Stimulated activated CD4-positive, alpha-beta T cell treated with anti-CD3 and anti-CD28 coated beads, TNF-alpha, amount 100 ng/mL, for 48 hours (primary cell): ENCODE results near the gene OBP2A.
"Not testable (repeated sequence)": the region's sequence is repeated elsewhere in the genome, so short reads cannot be mapped to it uniquely, and the experiment has no call there.

Experiments used
- DNase-seq, 3 donors: peaks; one replicate each; pipeline ENCODE4 v3.0.0-alpha.2; 2020; ENCODE audit warnings: low read depth in 3 of 3

The OBP2A gene

GRCh38 chr9:135545646-135546176 is at the start of gene OBP2A:
OBP2A (plus strand) TSS chr9:135546126; CDS start chr9:135546181, 55 bp downstream.
- not testable (repeated sequence) for DNase-seq

GRCh38 chr9:135498381-135499126 is 47.4 kb upstream of the OBP2A start:
- DNase-seq: no peak

GRCh38 chr9:135499326-135500070 is 46.4 kb upstream of the OBP2A start:
- peak; percentile 66 to 89 (median 81) for DNase-seq

GRCh38 chr9:135500071-135500524 is 45.8 kb upstream of the OBP2A start:
- no peak for DNase-seq

GRCh38 chr9:135500525-135501260 is 45.2 kb upstream of the OBP2A start, which contains the start of gene MRPS2:
MRPS2 (plus strand) TSS chr9:135500682; CDS start chr9:135500711, 29 bp downstream.
- DNase-seq: peak; percentile 71 to 80 (median 75)

GRCh38 chr9:135501261-135502167 is 44.4 kb upstream of the OBP2A start:
- peak in 1 of 3 donors; percentile 45 for DNase-seq

GRCh38 chr9:135502168-135502872 is 43.6 kb upstream of the OBP2A start:
- DNase-seq: no peak

GRCh38 chr9:135502873-135503321 is 43.0 kb upstream of the OBP2A start:
- no peak for DNase-seq

- no peak for DNase-seq
Measured at GRCh38 chr9:135503371-135504261, 42.3 kb upstream of the OBP2A start.

GRCh38 chr9:135504262-135505243 is 41.4 kb upstream of the OBP2A start:
- peak in 2 of 3 donors; percentile 24 to 61 for DNase-seq

- DNase-seq: no peak
Measured at GRCh38 chr9:135505406-135506187, 40.3 kb upstream of the OBP2A start.

GRCh38 chr9:135506327-135507103 is 39.4 kb upstream of the OBP2A start:
- no peak for DNase-seq

GRCh38 chr9:135507104-135508035 is 38.6 kb upstream of the OBP2A start:
- no peak for DNase-seq

- no peak for DNase-seq
Measured at GRCh38 chr9:135508211-135508820, 37.6 kb upstream of the OBP2A start.

- no peak for DNase-seq
Measured at GRCh38 chr9:135509458-135509857, 36.5 kb upstream of the OBP2A start.
